HepG2 (cell line): ENCODE results near the gene C2CD2. TPM values are rescaled to one million over a fixed set of nuclear protein-coding genes. Genes with fewer than 3 reads are reported as not detected.
A peak's percentile ranks its signal among the peaks of the same experiment; 100 is the strongest.

ENCODE experiments used
- ARNT ChIP-seq: fragments of 450-650 bp; IDR thresholded peaks from 2 replicates; pipeline ENCODE4 v1.6.1; 2017
- FOXA1 ChIP-seq, 2 experiments: fragments of 450-650 bp in 1 of 2; sonication (generic) in 1 of 2; formaldehyde crosslinking in 1 of 2; IDR thresholded peaks; 2 replicates each; pipeline versions ENCODE4 v1.4.0 to v1.6.1; 2016 to 2020; ENCODE audit warnings: missing genetic modification reagents in 1 of 2
- HNRNPL ChIP-seq: fragments of 200-400 bp; formaldehyde crosslinking; IDR thresholded peaks from 2 replicates; pipeline ENCODE4 v1.6.1; 2017; ENCODE audit warnings: mild to moderate bottlenecking, low read depth, low read length
- NFKB2 ChIP-seq: sonication (generic); formaldehyde crosslinking; IDR thresholded peaks from 2 replicates; pipeline ENCODE4 v1.4.0; 2020; ENCODE audit warnings: missing genetic modification reagents, borderline replicate concordance
- POGZ ChIP-seq: sonication (generic); formaldehyde crosslinking; IDR thresholded peaks from 2 replicates; pipeline ENCODE4 v1.4.0; 2020; ENCODE audit warnings: mild to moderate bottlenecking, missing genetic modification reagents
- REXO4 ChIP-seq: sonication (generic); formaldehyde crosslinking; IDR thresholded peaks from 2 replicates; pipeline ENCODE4 v1.8.0; 2022; ENCODE audit warnings: missing genetic modification reagents, mild to moderate bottlenecking, borderline replicate concordance
- RORA ChIP-seq: sonication (generic); formaldehyde crosslinking; IDR thresholded peaks from 2 replicates; pipeline ENCODE4 v1.5.0; 2020; ENCODE audit warnings: mild to moderate bottlenecking, missing genetic modification reagents, moderate library complexity
- SIN3B ChIP-seq: fragments of 150-350 bp; IDR thresholded peaks from 2 replicates; pipeline ENCODE4 v1.6.1; 2014; ENCODE audit warnings: low read length
- SPEN ChIP-seq: sonication (generic); formaldehyde crosslinking; IDR thresholded peaks from 2 replicates; pipeline ENCODE4 v1.5.1; 2020; ENCODE audit warnings: low read depth, mild to moderate bottlenecking, missing genetic modification reagents
- TBX2 ChIP-seq: sonication (generic); formaldehyde crosslinking; IDR thresholded peaks from 2 replicates; pipeline ENCODE4 v1.5.0; 2020; ENCODE audit warnings: missing genetic modification reagents, mild to moderate bottlenecking, borderline replicate concordance
- TCF12 ChIP-seq, 2 experiments: fragments of 450-650 bp in 1 of 2; sonication (generic) in 1 of 2; formaldehyde crosslinking in 1 of 2; IDR thresholded peaks; 2 replicates each; pipeline versions ENCODE4 v1.6.1 to v1.8.0; 2017 to 2022; ENCODE audit warnings: antibody characterized with exemption in 1 of 2, mild to moderate bottlenecking in 1 of 2, missing genetic modification reagents in 1 of 2, moderate library complexity in 1 of 2
- ZMAT3 ChIP-seq: sonication (generic); formaldehyde crosslinking; conservative IDR thresholded peaks from 2 replicates; pipeline ENCODE4 v1.7.0; 2021; ENCODE audit warnings: missing genetic modification reagents
- ZNF563 ChIP-seq: sonication (generic); formaldehyde crosslinking; IDR thresholded peaks from 2 replicates; pipeline ENCODE4 v1.8.0; 2022; ENCODE audit warnings: mild to moderate bottlenecking, moderate library complexity, missing genetic modification reagents
- ZNF777 ChIP-seq: sonication (generic); formaldehyde crosslinking; IDR thresholded peaks from 2 replicates; pipeline ENCODE4 v1.4.0; 2020; ENCODE audit warnings: missing genetic modification reagents
- polyA plus RNA-seq, 8 experiments: library from polyadenylated mRNA; depleted of rRNA in 3 of 8; stranded (reverse) in 7 of 8; unstranded in 1 of 8; fragments of >200 nt; fragmentation: Illumina TruSeq in 4 of 8; extraction: Trizol in 4 of 8; gene quantifications; 2 replicates each; pipeline versions ENCODE4 v1.2.1 to v1.2.3, GENCODE V29; 2011 to 2016; ENCODE audit warnings: low read depth in 4 of 8, missing spikeins in 1 of 8, mixed read lengths in 1 of 8; ENCODE audit not compliant: insufficient read depth in 1 of 8
- total RNA-seq, 5 experiments: library from RNA; depleted of rRNA; stranded (reverse); fragments of >200 nt; fragmentation: Illumina TruSeq; extraction: Trizol; gene quantifications; 2 replicates each; pipeline ENCODE4 v1.2.3, GENCODE V29; 2016; ENCODE audit warnings: low read depth in 1 of 5
- TF ChIP-seq, protein P1 (sequence below): sonication (generic); formaldehyde crosslinking; IDR thresholded peaks from 2 replicates; pipeline ENCODE4 v1.5.1; 2020; ENCODE audit warnings: mild to moderate bottlenecking, missing genetic modification reagents, moderate library complexity
- TF ChIP-seq, protein P2 (sequence below): sonication (generic); formaldehyde crosslinking; IDR thresholded peaks from 2 replicates; pipeline ENCODE4 v1.4.0; 2020; ENCODE audit warnings: missing genetic modification reagents, mild to moderate bottlenecking, borderline replicate concordance
- TF ChIP-seq, protein P3 (sequence below): sonication (generic); formaldehyde crosslinking; IDR thresholded peaks from 2 replicates; pipeline ENCODE4 v1.9.0; 2022; ENCODE audit warnings: low read depth, missing genetic modification reagents
- TF ChIP-seq, protein P4 (sequence below): IDR thresholded peaks from 2 replicates; pipeline ENCODE4 v1.6.1; 2016; ENCODE audit warnings: low read depth, control low read depth

C2CD2 gene
- total and polyA plus RNA-seq, 2 of the 13 experiments (the other 11 are each of a cell fraction or from before 2014, with no cell fraction given): 12.5 to 19.7 TPM

DNA sequence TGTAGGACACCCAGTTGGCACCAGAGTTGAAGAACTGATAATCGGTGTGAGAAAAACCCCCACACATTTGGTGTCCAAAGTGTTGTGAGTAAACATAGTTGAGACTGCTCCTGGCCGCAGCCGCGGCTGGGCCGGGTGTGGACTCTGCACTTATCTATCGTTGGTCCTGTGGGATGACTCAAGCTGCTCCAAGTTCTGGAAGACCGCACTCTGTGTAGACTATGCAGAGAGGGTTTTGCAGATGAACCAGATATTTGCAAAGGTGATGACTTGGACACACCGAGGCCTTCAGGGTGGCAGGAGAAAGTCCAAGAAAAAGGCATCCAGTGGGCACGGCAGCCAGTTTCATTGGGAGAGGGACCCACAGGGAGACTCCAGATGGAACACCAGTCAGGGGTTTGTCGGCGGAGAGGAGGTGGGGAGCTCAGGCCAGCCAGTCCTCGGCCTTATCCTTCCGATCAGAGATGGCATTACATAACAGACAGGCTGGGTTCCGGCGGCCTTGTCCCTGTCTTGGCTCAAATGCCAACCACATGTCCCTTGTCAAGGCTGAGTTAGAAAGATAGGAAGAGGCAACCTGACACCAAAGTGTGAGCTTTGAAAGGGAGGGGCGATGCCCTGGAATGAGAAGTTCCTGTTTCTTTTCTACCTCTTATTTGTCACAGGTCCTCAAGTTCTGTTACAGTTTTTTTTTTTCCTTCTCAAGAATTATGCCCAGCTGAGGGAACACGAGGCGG lies 21.1 kb downstream of the C2CD2 start (continued):
- TF ChIP-seq, protein P1, sequence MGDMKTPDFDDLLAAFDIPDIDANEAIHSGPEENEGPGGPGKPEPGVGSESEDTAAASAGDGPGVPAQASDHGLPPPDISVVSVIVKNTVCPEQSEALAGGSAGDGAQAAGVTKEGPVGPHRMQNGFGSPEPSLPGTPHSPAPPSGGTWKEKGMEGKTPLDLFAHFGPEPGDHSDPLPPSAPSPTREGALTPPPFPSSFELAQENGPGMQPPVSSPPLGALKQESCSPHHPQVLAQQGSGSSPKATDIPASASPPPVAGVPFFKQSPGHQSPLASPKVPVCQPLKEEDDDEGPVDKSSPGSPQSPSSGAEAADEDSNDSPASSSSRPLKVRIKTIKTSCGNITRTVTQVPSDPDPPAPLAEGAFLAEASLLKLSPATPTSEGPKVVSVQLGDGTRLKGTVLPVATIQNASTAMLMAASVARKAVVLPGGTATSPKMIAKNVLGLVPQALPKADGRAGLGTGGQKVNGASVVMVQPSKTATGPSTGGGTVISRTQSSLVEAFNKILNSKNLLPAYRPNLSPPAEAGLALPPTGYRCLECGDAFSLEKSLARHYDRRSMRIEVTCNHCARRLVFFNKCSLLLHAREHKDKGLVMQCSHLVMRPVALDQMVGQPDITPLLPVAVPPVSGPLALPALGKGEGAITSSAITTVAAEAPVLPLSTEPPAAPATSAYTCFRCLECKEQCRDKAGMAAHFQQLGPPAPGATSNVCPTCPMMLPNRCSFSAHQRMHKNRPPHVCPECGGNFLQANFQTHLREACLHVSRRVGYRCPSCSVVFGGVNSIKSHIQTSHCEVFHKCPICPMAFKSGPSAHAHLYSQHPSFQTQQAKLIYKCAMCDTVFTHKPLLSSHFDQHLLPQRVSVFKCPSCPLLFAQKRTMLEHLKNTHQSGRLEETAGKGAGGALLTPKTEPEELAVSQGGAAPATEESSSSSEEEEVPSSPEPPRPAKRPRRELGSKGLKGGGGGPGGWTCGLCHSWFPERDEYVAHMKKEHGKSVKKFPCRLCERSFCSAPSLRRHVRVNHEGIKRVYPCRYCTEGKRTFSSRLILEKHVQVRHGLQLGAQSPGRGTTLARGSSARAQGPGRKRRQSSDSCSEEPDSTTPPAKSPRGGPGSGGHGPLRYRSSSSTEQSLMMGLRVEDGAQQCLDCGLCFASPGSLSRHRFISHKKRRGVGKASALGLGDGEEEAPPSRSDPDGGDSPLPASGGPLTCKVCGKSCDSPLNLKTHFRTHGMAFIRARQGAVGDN (CRISPR knock-in tag): peak; percentile 81
- TF ChIP-seq, protein P2, sequence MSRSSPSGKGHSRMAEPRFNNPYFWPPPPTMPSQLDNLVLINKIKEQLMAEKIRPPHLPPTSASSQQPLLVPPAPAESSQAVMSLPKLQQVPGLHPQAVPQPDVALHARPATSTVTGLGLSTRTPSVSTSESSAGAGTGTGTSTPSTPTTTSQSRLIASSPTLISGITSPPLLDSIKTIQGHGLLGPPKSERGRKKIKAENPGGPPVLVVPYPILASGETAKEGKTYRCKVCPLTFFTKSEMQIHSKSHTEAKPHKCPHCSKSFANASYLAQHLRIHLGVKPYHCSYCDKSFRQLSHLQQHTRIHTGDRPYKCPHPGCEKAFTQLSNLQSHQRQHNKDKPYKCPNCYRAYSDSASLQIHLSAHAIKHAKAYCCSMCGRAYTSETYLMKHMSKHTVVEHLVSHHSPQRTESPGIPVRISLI (CRISPR knock-in tag): peak; percentile 9; the same call in 1 of the 2 replicates
- TF ChIP-seq FOXA1 (IDR thresholded peaks at IDR 0.05): no peak
- peak; percentile 67; the same call in 1 of the 2 replicates for TF ChIP-seq FOXA1 (CRISPR knock-in tag; IDR thresholded peaks at IDR 0.05)
- 0 out of 2 replicates have a peak, but pooled peaks have one; percentile 14 for TF ChIP-seq HNRNPL
- no peak for TF ChIP-seq SPEN (CRISPR knock-in tag)
- peak; percentile 73; the same call in 1 of the 2 replicates for TF ChIP-seq TBX2
- TF ChIP-seq REXO4: no peak
- TF ChIP-seq ARNT: no peak
- peak; percentile 77; the same call in 1 of the 2 replicates for TF ChIP-seq RORA (CRISPR knock-in tag)
- no peak for TF ChIP-seq ZNF777 (CRISPR knock-in tag)
- TF ChIP-seq POGZ: peak; percentile 12; the same call in 1 of the 2 replicates
- no peak for TF ChIP-seq TCF12 (IDR thresholded peaks at IDR 0.05)
- 0 out of 2 replicates have a peak, but pooled peaks have one; percentile 39 for TF ChIP-seq TCF12 (CRISPR knock-in tag; IDR thresholded peaks at IDR 0.05)
- TF ChIP-seq, protein P3, sequence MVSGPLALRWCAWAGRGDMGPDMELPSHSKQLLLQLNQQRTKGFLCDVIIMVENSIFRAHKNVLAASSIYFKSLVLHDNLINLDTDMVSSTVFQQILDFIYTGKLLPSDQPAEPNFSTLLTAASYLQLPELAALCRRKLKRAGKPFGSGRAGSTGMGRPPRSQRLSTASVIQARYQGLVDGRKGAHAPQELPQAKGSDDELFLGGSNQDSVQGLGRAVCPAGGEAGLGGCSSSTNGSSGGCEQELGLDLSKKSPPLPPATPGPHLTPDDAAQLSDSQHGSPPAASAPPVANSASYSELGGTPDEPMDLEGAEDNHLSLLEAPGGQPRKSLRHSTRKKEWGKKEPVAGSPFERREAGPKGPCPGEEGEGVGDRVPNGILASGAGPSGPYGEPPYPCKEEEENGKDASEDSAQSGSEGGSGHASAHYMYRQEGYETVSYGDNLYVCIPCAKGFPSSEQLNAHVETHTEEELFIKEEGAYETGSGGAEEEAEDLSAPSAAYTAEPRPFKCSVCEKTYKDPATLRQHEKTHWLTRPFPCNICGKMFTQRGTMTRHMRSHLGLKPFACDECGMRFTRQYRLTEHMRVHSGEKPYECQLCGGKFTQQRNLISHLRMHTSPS (CRISPR knock-in tag): peak; percentile 73
- TF ChIP-seq ZMAT3: 0 out of 2 replicates have a peak, but pooled peaks have one; percentile 42
- TF ChIP-seq SIN3B: no peak; the same call in 1 of the 2 replicates
- TF ChIP-seq NFKB2: peak; percentile 48; the same call in 1 of the 2 replicates
- TF ChIP-seq, protein P4, sequence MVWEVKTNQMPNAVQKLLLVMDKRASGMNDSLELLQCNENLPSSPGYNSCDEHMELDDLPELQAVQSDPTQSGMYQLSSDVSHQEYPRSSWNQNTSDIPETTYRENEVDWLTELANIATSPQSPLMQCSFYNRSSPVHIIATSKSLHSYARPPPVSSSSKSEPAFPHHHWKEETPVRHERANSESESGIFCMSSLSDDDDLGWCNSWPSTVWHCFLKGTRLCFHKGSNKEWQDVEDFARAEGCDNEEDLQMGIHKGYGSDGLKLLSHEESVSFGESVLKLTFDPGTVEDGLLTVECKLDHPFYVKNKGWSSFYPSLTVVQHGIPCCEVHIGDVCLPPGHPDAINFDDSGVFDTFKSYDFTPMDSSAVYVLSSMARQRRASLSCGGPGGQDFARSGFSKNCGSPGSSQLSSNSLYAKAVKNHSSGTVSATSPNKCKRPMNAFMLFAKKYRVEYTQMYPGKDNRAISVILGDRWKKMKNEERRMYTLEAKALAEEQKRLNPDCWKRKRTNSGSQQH (CRISPR knock-in tag): no peak
- TF ChIP-seq ZNF563 (CRISPR knock-in tag): peak; percentile 67; the same call in 1 of the 2 replicates
